Fibroblast of lung (primary cell): ENCODE results near the gene OR11G2.

Experiments
- CTCF ChIP-seq, 2 donors: IDR thresholded peaks in 1 of 2; conservative IDR thresholded peaks in 1 of 2; 1 replicate in 1 of 2; 2 replicates in 1 of 2; pipeline ENCODE4 v1.5.1; 2011 to 2012; ENCODE audit warnings: low read length in 2 of 2, control low read depth in 1 of 2, inconsistent platforms in 1 of 2, low read depth in 1 of 2, mild to moderate bottlenecking in 1 of 2
- EZH2 ChIP-seq: IDR thresholded peaks from 2 replicates; pipeline ENCODE4 v1.5.1; 2012; ENCODE audit warnings: low read length, control low read depth, mild to moderate bottlenecking; ENCODE audit errors: missing control alignments

GRCh38 chr14:20197459-20197858 is 6.8 kb downstream of the OR11G2 start:
- TF ChIP-seq CTCF (conservative IDR thresholded peaks at IDR 0.05 in 1 of 2, IDR thresholded peaks at IDR 0.05 in 1 of 2; ENCODE audit: low read depth in 1 of 2, low read length in 2 of 2) (no peak), EZH2 (no peak)
